HepG2 (cell line): ENCODE measurements around the gene MAGIX. TPM values are rescaled to one million over a fixed set of nuclear protein-coding genes. Genes with fewer than 3 reads are reported as not detected.

Experiments used
- ARID2 ChIP-seq: sonication (generic); formaldehyde crosslinking; IDR thresholded peaks from 2 replicates; pipeline ENCODE4 v1.8.1; 2022; ENCODE audit warnings: mild to moderate bottlenecking, missing genetic modification reagents, borderline replicate concordance
- ELF1 ChIP-seq: sonication (generic); formaldehyde crosslinking; IDR thresholded peaks from 2 replicates; pipeline ENCODE4 v1.4.0; 2020; ENCODE audit warnings: missing genetic modification reagents
- IRX3 ChIP-seq: sonication (generic); formaldehyde crosslinking; IDR thresholded peaks from 2 replicates; pipeline ENCODE4 v1.8.1; 2023; ENCODE audit warnings: mild to moderate bottlenecking, low read depth, missing genetic modification reagents, borderline replicate concordance
- KDM2A ChIP-seq: sonication (generic); formaldehyde crosslinking; IDR thresholded peaks from 2 replicates; pipeline ENCODE4 v1.4.0; 2020; ENCODE audit warnings: low read depth, missing genetic modification reagents, borderline replicate concordance
- KIAA2018 ChIP-seq: sonication (generic); formaldehyde crosslinking; IDR thresholded peaks from 2 replicates; pipeline ENCODE4 v1.5.0; 2020; ENCODE audit warnings: mild to moderate bottlenecking, missing genetic modification reagents, borderline replicate concordance
- MIER2 ChIP-seq: IDR thresholded peaks from 2 replicates; pipeline ENCODE4 v1.6.1; 2016; ENCODE audit warnings: missing biosample characterization, missing genetic modification reagents
- NFE2 ChIP-seq: sonication (generic); formaldehyde crosslinking; IDR thresholded peaks from 2 replicates; pipeline ENCODE4 v1.4.0; 2020; ENCODE audit warnings: missing genetic modification reagents
- NR3C1 ChIP-seq: sonication (generic); formaldehyde crosslinking; IDR thresholded peaks from 2 replicates; pipeline ENCODE4 v1.4.0; 2020; ENCODE audit warnings: missing genetic modification reagents
- SOX13 ChIP-seq, 3 experiments: fragments of 450-650 bp in 1 of 3; sonication (generic) in 1 of 3; formaldehyde crosslinking in 1 of 3; IDR thresholded peaks in 2 of 3; conservative IDR thresholded peaks in 1 of 3; 2 replicates each; pipeline versions ENCODE4 v1.5.0 to v1.6.1; 2016 to 2020; ENCODE audit warnings: antibody characterized with exemption in 1 of 3, mild to moderate bottlenecking in 1 of 3, missing compliant biosample characterization in 1 of 3, missing genetic modification reagents in 1 of 3, moderate library complexity in 1 of 3
- YY1 ChIP-seq: IDR thresholded peaks from 2 replicates; pipeline ENCODE4 v1.6.1; 2011; ENCODE audit warnings: low read length, low read depth, moderate library complexity, mild to moderate bottlenecking; ENCODE audit not compliant: insufficient read depth, insufficient replicate concordance
- ZBTB1 ChIP-seq: sonication (generic); formaldehyde crosslinking; IDR thresholded peaks from 2 replicates; pipeline ENCODE4 v1.4.0; 2020; ENCODE audit warnings: missing genetic modification reagents, borderline replicate concordance
- ZMYM3 ChIP-seq: sonication (generic); formaldehyde crosslinking; IDR thresholded peaks from 2 replicates; pipeline ENCODE4 v1.5.1; 2020; ENCODE audit warnings: mild to moderate bottlenecking, missing genetic modification reagents
- ZNF24 ChIP-seq: fragments of 450-650 bp; IDR thresholded peaks from 2 replicates; pipeline ENCODE4 v1.6.1; 2017; ENCODE audit warnings: antibody characterized with exemption, mild to moderate bottlenecking
- ZNF260 ChIP-seq: sonication (generic); formaldehyde crosslinking; IDR thresholded peaks from 2 replicates; pipeline ENCODE4 v1.4.0; 2020; ENCODE audit warnings: missing genetic modification reagents, low read depth, mild to moderate bottlenecking, borderline replicate concordance
- ZNF547 ChIP-seq: sonication (generic); formaldehyde crosslinking; IDR thresholded peaks from 2 replicates; pipeline ENCODE4 v1.5.1; 2020; ENCODE audit warnings: mild to moderate bottlenecking, missing genetic modification reagents
- ZNF564 ChIP-seq: sonication (generic); formaldehyde crosslinking; IDR thresholded peaks from 2 replicates; pipeline ENCODE4 v1.8.1; 2023; ENCODE audit warnings: mild to moderate bottlenecking, missing genetic modification reagents
- ZNF788 ChIP-seq: sonication (generic); formaldehyde crosslinking; IDR thresholded peaks from 2 replicates; pipeline ENCODE4 v1.5.0; 2020; ENCODE audit warnings: mild to moderate bottlenecking, missing genetic modification reagents, borderline replicate concordance
- ZXDC ChIP-seq: sonication (generic); formaldehyde crosslinking; IDR thresholded peaks from 2 replicates; pipeline ENCODE4 v1.5.0; 2020; ENCODE audit warnings: mild to moderate bottlenecking, missing genetic modification reagents
- polyA plus RNA-seq, 8 experiments: library from polyadenylated mRNA; depleted of rRNA in 3 of 8; stranded (reverse) in 7 of 8; unstranded in 1 of 8; fragments of >200 nt; fragmentation: Illumina TruSeq in 4 of 8; extraction: Trizol in 4 of 8; gene quantifications; 2 replicates each; pipeline versions ENCODE4 v1.2.1 to v1.2.3, GENCODE V29; 2011 to 2016; ENCODE audit warnings: low read depth in 4 of 8, missing spikeins in 1 of 8, mixed read lengths in 1 of 8; ENCODE audit not compliant: insufficient read depth in 1 of 8
- total RNA-seq, 5 experiments: library from RNA; depleted of rRNA; stranded (reverse); fragments of >200 nt; fragmentation: Illumina TruSeq; extraction: Trizol; gene quantifications; 2 replicates each; pipeline ENCODE4 v1.2.3, GENCODE V29; 2016; ENCODE audit warnings: low read depth in 1 of 5

The MAGIX gene
- total and polyA plus RNA-seq, 2 of the 13 experiments (the other 11 are each of a cell fraction or from before 2014, with no cell fraction given) = 0.63 to 1.2 TPM

- TF ChIP-seq ZNF24 = no peak
- peak; percentile 60 for TF ChIP-seq YY1
- TF ChIP-seq KIAA2018 = no peak
- no peak for TF ChIP-seq NFE2 (CRISPR knock-in tag)
- TF ChIP-seq ZNF547 (CRISPR knock-in tag) = no peak
- no peak for TF ChIP-seq NR3C1 (CRISPR knock-in tag)
- no peak for TF ChIP-seq MIER2
- TF ChIP-seq ELF1 = peak; percentile 90
- no peak for TF ChIP-seq ZXDC (CRISPR knock-in tag)
- TF ChIP-seq ZMYM3 (CRISPR knock-in tag) = 0 out of 2 replicates have a peak, but pooled peaks have one; percentile 21
- no peak for TF ChIP-seq ZNF260
- TF ChIP-seq ZNF788 (CRISPR knock-in tag) = peak; percentile 77; the same call in 1 of the 2 replicates
- no peak for TF ChIP-seq SOX13 (IDR thresholded peaks at IDR 0.05)
- no peak for TF ChIP-seq SOX13 (CRISPR knock-in tag; conservative IDR thresholded peaks at IDR 0.05 in 1 of 2, IDR thresholded peaks at IDR 0.05 in 1 of 2)
- TF ChIP-seq ZBTB1 = no peak
- TF ChIP-seq ZNF564 (CRISPR knock-in tag) = no peak
- no peak for TF ChIP-seq IRX3 (CRISPR knock-in tag)
- no peak for TF ChIP-seq ARID2 (CRISPR knock-in tag)
- peak; percentile 73 for TF ChIP-seq KDM2A
Observed at GRCh38 chrX:49186125-49187027, 23.8 kb downstream of the MAGIX start, which contains the start of gene PRICKLE3 (continued).
